ELF-1 (cell line): ENCODE measurements around the gene HIPK2.

Source experiments
- DNase-seq: peaks from one replicate; pipeline ENCODE4 v3.0.0-alpha.2; 2016; ENCODE audit warnings: low read depth, low spot score

HIPK2 gene

GRCh38 chr7:139541600-139542307 lies 236.0 kb downstream of the HIPK2 start:
- DNase-seq = peak; percentile 74

GRCh38 chr7:139540203-139540602 lies 237.6 kb downstream of the HIPK2 start:
- DNase-seq = no peak

GRCh38 chr7:139538881-139539635 lies 238.7 kb downstream of the HIPK2 start:
- no peak for DNase-seq

- DNase-seq = no peak
These were observed 241.6 kb downstream of the HIPK2 start for GRCh38 chr7:139536152-139536551.

- DNase-seq = no peak
These were observed 242.7 kb downstream of the HIPK2 start for GRCh38 chr7:139534966-139535651.

- no peak for DNase-seq
These were observed 243.7 kb downstream of the HIPK2 start for GRCh38 chr7:139534096-139534495.

GRCh38 chr7:139532636-139533155 lies 245.1 kb downstream of the HIPK2 start:
- no peak for DNase-seq

GRCh38 chr7:139531094-139531493 lies 246.7 kb downstream of the HIPK2 start:
- no peak for DNase-seq

- no peak for DNase-seq
These were observed 250.9 kb downstream of the HIPK2 start for GRCh38 chr7:139526578-139527544.

GRCh38 chr7:139525750-139526149 lies 252.0 kb downstream of the HIPK2 start:
- DNase-seq = no peak

- no peak for DNase-seq
These were observed 252.6 kb downstream of the HIPK2 start for GRCh38 chr7:139525239-139525638.

GRCh38 chr7:139523968-139524815 lies 253.6 kb downstream of the HIPK2 start:
- DNase-seq = no peak

GRCh38 chr7:139523199-139523941 lies 254.4 kb downstream of the HIPK2 start, which contains the start of gene CLEC2L:
CLEC2L (plus strand) TSS chr7:139523685; CDS start chr7:139523928, 243 bp downstream.
- no peak for DNase-seq

GRCh38 chr7:139522830-139523198 lies 255.0 kb downstream of the HIPK2 start:
- DNase-seq = no peak

GRCh38 chr7:139521439-139521838 lies 256.4 kb downstream of the HIPK2 start:
- DNase-seq = no peak

GRCh38 chr7:139515266-139515665 lies 262.5 kb downstream of the HIPK2 start:
- peak; percentile 53 for DNase-seq
